HCT116 (cell line): Measurements from ENCODE around the gene USP53. TPM values are rescaled to one million over a fixed set of nuclear protein-coding genes. Genes with fewer than 3 reads are reported as not detected.
A peak's percentile ranks its signal among the peaks of the same experiment; 100 is the strongest.

Experiments
- ATAC-seq: fragments of 200-7000 bp; cut with Tn5 transposase; 2 replicates; pipeline ENCODE4 v1.9.1; 2020; ENCODE audit warnings: mild to moderate bottlenecking, moderate library complexity
- BruUV-seq: library from RNA; stranded (reverse); fragments of 400-500 nt; replicated peaks from 2 replicates; lab custom pipeline; 2021; lab: Mats Ljungman, UMichigan
- CTCF ChIA-PET: fragments of 300-600 bp; sonication (Branson Sonifier 250); formaldehyde crosslinking; loops from one replicate; lab custom pipeline; 2021; ENCODE audit warnings: antibody characterized with exemption; lab: Charles Lee
- POLR2A ChIA-PET: fragments of 300-600, 350-600 bp; sonication (Branson Sonifier 250); formaldehyde crosslinking; loops from one replicate; lab custom pipeline; 2021; ENCODE audit warnings: antibody characterized with exemption; lab: Charles Lee
- RAD21 ChIA-PET, 2 experiments: fragments of 300-600 bp; sonication (Branson Sonifier 250); formaldehyde crosslinking; loops; one replicate each; lab custom pipeline; 2023; ENCODE audit warnings: low total read pairs in 2 of 2; ENCODE audit not compliant: uncharacterized antibody in 2 of 2, unreplicated experiment in 2 of 2, low non-redundant PET in 1 of 2; lab: Charles Lee
- DNase-seq: peaks from one replicate; pipeline ENCODE4 v3.0.0-alpha.2; 2010; ENCODE audit warnings: low read depth, low spot score
- H2AFZ ChIP-seq: fragments of 200-600 bp; shearing (Covaris generic), sonication (generic); 2 replicates; pipeline ENCODE4 v1.6.1; 2017; ENCODE audit warnings: low read depth, mixed run types, mixed read lengths, antibody characterized with exemption, low read length; ENCODE audit not compliant: poor library complexity, severe bottlenecking
- H3K27ac ChIP-seq: 2 replicates; pipeline ENCODE4 v1.5.1; 2012; ENCODE audit warnings: low read depth, low read length
- H3K27me3 ChIP-seq: fragments of 200-600 bp; sonication (generic); 2 replicates; pipeline ENCODE4 v1.6.1; 2016; ENCODE audit warnings: mixed run types, low read length, mixed read lengths; ENCODE audit not compliant: insufficient read depth
- H3K36me3 ChIP-seq, 2 experiments: fragments of 200-500 bp in 1 of 2; fragments of 200-600 bp in 1 of 2; sonication (Bioruptor generic) in 1 of 2; sonication (generic) in 1 of 2; 2 replicates each; pipeline versions ENCODE4 v1.5.1 to v1.6.1; 2014 to 2016; ENCODE audit warnings: low read length in 2 of 2, inconsistent platforms in 1 of 2, mixed read lengths in 1 of 2, mixed run types in 1 of 2; ENCODE audit not compliant: insufficient read depth in 2 of 2, control insufficient read depth in 1 of 2
- H3K4me1 ChIP-seq, 2 experiments: fragments of 200-600 bp in 1 of 2; sonication (generic) in 1 of 2; 2 replicates each; pipeline versions ENCODE4 v1.5.1 to v1.6.1; 2012 to 2017; ENCODE audit warnings: low read length in 2 of 2, inconsistent platforms in 1 of 2, mild to moderate bottlenecking in 1 of 2, mixed read lengths in 1 of 2, mixed run types in 1 of 2, moderate library complexity in 1 of 2; ENCODE audit not compliant: insufficient read depth in 2 of 2, control insufficient read depth in 1 of 2
- H3K4me2 ChIP-seq: fragments of 200-600 bp; sonication (generic); 2 replicates; pipeline ENCODE4 v1.6.1; 2017; ENCODE audit warnings: mixed run types, low read length, mixed read lengths
- H3K4me3 ChIP-seq, 2 experiments: fragments of 200-600 bp in 1 of 2; sonication (generic) in 1 of 2; replicated peaks in 1 of 2; 2 replicates each; pipeline ENCODE4 v1.5.1; 2011 to 2016; ENCODE audit warnings: low read length in 2 of 2, control low read depth in 1 of 2, low read depth in 1 of 2, mild to moderate bottlenecking in 1 of 2, mixed read lengths in 1 of 2, mixed run types in 1 of 2
- H3K79me2 ChIP-seq: fragments of 200-600 bp; sonication (generic); 2 replicates; pipeline ENCODE4 v1.6.1; 2017; ENCODE audit warnings: mild to moderate bottlenecking, mixed run types, low read length, moderate library complexity, mixed read lengths; ENCODE audit not compliant: insufficient read depth
- H3K9ac ChIP-seq: fragments of 200-600 bp; sonication (generic); 2 replicates; pipeline ENCODE4 v1.6.1; 2016; ENCODE audit warnings: low read length, mixed read lengths
- H3K9me2 ChIP-seq: fragments of 200-600 bp; sonication (generic), shearing (Covaris generic); 2 replicates; pipeline ENCODE4 v1.6.1; 2017; ENCODE audit warnings: mixed run types, mild to moderate bottlenecking, moderate library complexity; ENCODE audit not compliant: insufficient read depth
- H3K9me3 ChIP-seq, 2 experiments: fragments of 200-500 bp in 1 of 2; fragments of 200-600 bp in 1 of 2; sonication (Bioruptor generic) in 1 of 2; sonication (generic) in 1 of 2; 2 replicates each; pipeline ENCODE4 v1.6.1; 2014 to 2017; ENCODE audit warnings: low read length in 2 of 2, mixed read lengths in 2 of 2, inconsistent platforms in 1 of 2, low read depth in 1 of 2, mild to moderate bottlenecking in 1 of 2, mixed run types in 1 of 2, moderate library complexity in 1 of 2; ENCODE audit not compliant: control insufficient read depth in 1 of 2, insufficient read depth in 1 of 2
- H4K20me1 ChIP-seq: fragments of 200-600 bp; sonication (generic), shearing (Covaris generic); 2 replicates; pipeline ENCODE4 v1.6.1; 2017; ENCODE audit warnings: mixed run types, mild to moderate bottlenecking, moderate library complexity; ENCODE audit not compliant: insufficient read depth
- CTCF ChIP-seq, 3 experiments: fragments of 200-600 bp in 1 of 3; sonication (generic) in 1 of 3; IDR thresholded peaks in 2 of 3; conservative IDR thresholded peaks in 1 of 3; 2 replicates each; pipeline ENCODE4 v1.5.1; 2012 to 2017; ENCODE audit warnings: low read depth in 2 of 3, low read length in 2 of 3, antibody characterized with exemption in 1 of 3, borderline replicate concordance in 1 of 3, control low read depth in 1 of 3, mild to moderate bottlenecking in 1 of 3, mixed read lengths in 1 of 3, mixed run types in 1 of 3, moderate library complexity in 1 of 3; ENCODE audit not compliant: insufficient read depth in 1 of 3
- EGR1 ChIP-seq: IDR thresholded peaks from 2 replicates; pipeline ENCODE4 v1.6.1; 2012; ENCODE audit warnings: low read depth
- POLR2AphosphoS5 ChIP-seq: IDR thresholded peaks from 2 replicates; pipeline ENCODE4 v1.6.1; 2011; ENCODE audit warnings: mild to moderate bottlenecking, low read depth, low read length, moderate library complexity
- SP1 ChIP-seq: IDR thresholded peaks from 2 replicates; pipeline ENCODE4 v1.6.1; 2012; ENCODE audit warnings: low read depth
- TCF7L2 ChIP-seq: IDR thresholded peaks from 2 replicates; pipeline ENCODE4 v1.7.0; 2011; ENCODE audit warnings: borderline replicate concordance, inconsistent platforms; ENCODE audit not compliant: insufficient read depth, insufficient read length; ENCODE audit errors: extremely low read depth
- YY1 ChIP-seq: IDR thresholded peaks from 2 replicates; pipeline ENCODE4 v1.6.1; 2011; ENCODE audit warnings: low read length, low read depth, moderate library complexity, mild to moderate bottlenecking; ENCODE audit not compliant: insufficient replicate concordance; ENCODE audit errors: extremely low read depth
- intact Hi-C: fragments of 100-400 bp; cut with micrococcal nuclease; formaldehyde crosslinking; loops from 2 replicates; pipeline ENCODE4 v1.10.0; 2022
- total RNA-seq: library from RNA; stranded (reverse); gene quantifications from one replicate; pipeline ENCODE4 v1.2.1, GENCODE V29; 2021; ENCODE audit not compliant: unreplicated experiment
- TF ChIP-seq, protein P1 (sequence below): IDR thresholded peaks from 2 replicates; pipeline ENCODE4 v1.6.1; 2011; ENCODE audit warnings: mild to moderate bottlenecking, low read length, moderate library complexity; ENCODE audit not compliant: insufficient replicate concordance; ENCODE audit errors: extremely low read depth

Gene USP53
- total RNA-seq, 1 experiment from 2014 or later, result 22.0 TPM

DNA sequence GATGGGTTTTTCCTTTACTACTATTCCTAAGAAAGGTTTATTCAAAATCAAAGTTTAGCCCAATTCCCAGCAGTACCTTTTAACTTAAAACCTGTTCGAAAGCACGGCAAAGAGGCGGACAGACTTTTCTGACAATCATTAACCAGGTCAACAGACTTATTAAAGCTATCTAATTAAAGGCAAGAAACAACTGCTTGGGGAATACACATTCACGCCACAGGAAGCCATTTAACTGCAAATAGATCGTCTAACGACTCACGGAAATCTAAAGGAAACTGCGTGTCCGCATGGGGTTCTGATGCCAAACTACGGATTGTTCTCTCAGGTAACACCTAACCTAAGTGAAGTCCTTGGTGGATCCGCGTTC, 663 bp upstream of the USP53 start:
- no peak overlapping the region for H2AFZ ChIP-seq
- no peaks in the 10 kb centered on the region for H3K9me2 ChIP-seq
- ChIA-PET POLR2A (interaction anchor here (1.1 to 3.0 kb wide), 13 partner anchors 10 to 170 kb away, joined by 3 to 22 read pairs (median 5); no protein-coding TSS in a partner anchor), RAD21 (interaction anchor here in 1 of 2 experiments (0.7 kb wide), 1 partner anchor 81 kb away, joined by 3 read pairs; no protein-coding TSS in a partner anchor), CTCF (no interaction called here)
- intact Hi-C loops, result loop anchor here (2.0 to 5.0 kb wide), 2 partner anchors 110 to 169 kb away; no protein-coding TSS in a partner anchor
- no peaks in the 10 kb centered on the region for H3K36me3 ChIP-seq
- no peaks in the 10 kb centered on the region for H3K9me3 ChIP-seq
- no peak for TF ChIP-seq EGR1
- H4K20me1 ChIP-seq, result no peaks in the 10 kb centered on the region
- TSS peak; percentile 91 for BruUV-seq
- H3K27me3 ChIP-seq, result no peaks in the 10 kb centered on the region
- peaks cover 47% of the 10 kb centered on the region for H3K79me2 ChIP-seq
- H3K4me1 ChIP-seq, result peaks cover 11 to 35% of the 10 kb centered on the region in 2 experiments
- peak overlapping the region; percentile 80 for H3K4me2 ChIP-seq
- H3K4me3 ChIP-seq, result peak overlapping the region; percentile 67 to 81
- DNase-seq (no peak), ATAC-seq (no peak)
- peak overlapping the region; percentile 84 for H3K9ac ChIP-seq
- H3K27ac ChIP-seq, result peak overlapping the region; percentile 46

- intact Hi-C loops, result loop anchor here (2.0 to 5.0 kb wide), 2 partner anchors 111 to 170 kb away; no protein-coding TSS in a partner anchor
- H3K27ac ChIP-seq, result peak overlapping the region; percentile 87
- H2AFZ ChIP-seq, result no peak overlapping the region
- peak overlapping the region; percentile 80 for H3K4me2 ChIP-seq
- H3K9me3 ChIP-seq, result no peaks in the 10 kb centered on the region
- ChIA-PET RAD21 (no interaction called here), CTCF (interaction anchor here (1.3 to 1.6 kb wide), 2 partner anchors 126 to 172 kb away, joined by 10 to 11 read pairs; no protein-coding TSS in a partner anchor), POLR2A (interaction anchor here (0.6 to 3.0 kb wide), 24 partner anchors 8 to 880 kb away, joined by 3 to 22 read pairs (median 4); a partner anchor contains a TSS)
- H3K4me1 ChIP-seq, result peaks cover 11 to 35% of the 10 kb centered on the region in 2 experiments
- peaks cover 0 to 3% of the 10 kb centered on the region in 2 experiments; a peak in 1 of 4 replicates for H3K36me3 ChIP-seq
- no peaks in the 10 kb centered on the region for H4K20me1 ChIP-seq
- H3K9ac ChIP-seq, result peak overlapping the region; percentile 84
- BruUV-seq, result TSS peak; percentile 57
- ATAC-seq (peak; percentile 77), DNase-seq (peak; percentile 89)
- no peak for TF ChIP-seq EGR1
- no peak for TF ChIP-seq SP1
- TF ChIP-seq YY1, result peak; percentile 45
- TF ChIP-seq, protein P1, sequence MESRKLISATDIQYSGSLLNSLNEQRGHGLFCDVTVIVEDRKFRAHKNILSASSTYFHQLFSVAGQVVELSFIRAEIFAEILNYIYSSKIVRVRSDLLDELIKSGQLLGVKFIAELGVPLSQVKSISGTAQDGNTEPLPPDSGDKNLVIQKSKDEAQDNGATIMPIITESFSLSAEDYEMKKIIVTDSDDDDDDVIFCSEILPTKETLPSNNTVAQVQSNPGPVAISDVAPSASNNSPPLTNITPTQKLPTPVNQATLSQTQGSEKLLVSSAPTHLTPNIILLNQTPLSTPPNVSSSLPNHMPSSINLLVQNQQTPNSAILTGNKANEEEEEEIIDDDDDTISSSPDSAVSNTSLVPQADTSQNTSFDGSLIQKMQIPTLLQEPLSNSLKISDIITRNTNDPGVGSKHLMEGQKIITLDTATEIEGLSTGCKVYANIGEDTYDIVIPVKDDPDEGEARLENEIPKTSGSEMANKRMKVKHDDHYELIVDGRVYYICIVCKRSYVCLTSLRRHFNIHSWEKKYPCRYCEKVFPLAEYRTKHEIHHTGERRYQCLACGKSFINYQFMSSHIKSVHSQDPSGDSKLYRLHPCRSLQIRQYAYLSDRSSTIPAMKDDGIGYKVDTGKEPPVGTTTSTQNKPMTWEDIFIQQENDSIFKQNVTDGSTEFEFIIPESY, result peak; percentile 52
- TF ChIP-seq POLR2AphosphoS5, result peak; percentile 74
- TF ChIP-seq CTCF (IDR thresholded peaks at IDR 0.05 in 2 of 3, conservative IDR thresholded peaks at IDR 0.05 in 1 of 3; ENCODE audit: borderline replicate concordance in 1 of 3, insufficient read depth in 1 of 3, low read depth in 2 of 3, low read length in 2 of 3), result peak in 2 of 3 experiments; percentile 30 to 33; a peak in 3 of 6 replicates
- TF ChIP-seq TCF7L2, result peak; percentile 46
- H3K79me2 ChIP-seq, result peaks cover 59% of the 10 kb centered on the region
- no peaks in the 10 kb centered on the region for H3K27me3 ChIP-seq
- H3K9me2 ChIP-seq, result no peaks in the 10 kb centered on the region
- peak overlapping the region; percentile 67 to 77 for H3K4me3 ChIP-seq
These were observed 572 bp downstream of the USP53 start for GRCh38 chr4:119212964-119213606.
